GDM1 (cell line): ENCODE results near the gene B3GNT8.
A peak's percentile ranks its signal among the peaks of the same experiment; 100 is the strongest.
"Not testable (repeated sequence)": the region's sequence is repeated elsewhere in the genome, so short reads cannot be mapped to it uniquely, and the experiment has no call there.

Experiments
- DNase-seq: peaks from one replicate; lab custom pipeline; 2025; lab: John Stamatoyannopoulos, UW

Gene B3GNT8

GRCh38 chr19:41435936-41436673 lies 8.9 kb upstream of the B3GNT8 start:
- DNase-seq: no peak

GRCh38 chr19:41435376-41435775 lies 8.2 kb upstream of the B3GNT8 start:
- DNase-seq: not testable (repeated sequence)

- DNase-seq: no peak
These were observed 7.3 kb upstream of the B3GNT8 start for GRCh38 chr19:41434450-41434849.

- no peak for DNase-seq
These were observed 6.0 kb upstream of the B3GNT8 start for GRCh38 chr19:41433171-41433570.

GRCh38 chr19:41431426-41432386 lies 4.5 kb upstream of the B3GNT8 start:
- DNase-seq: peak; percentile 44

- DNase-seq: no peak
These were observed 3.7 kb upstream of the B3GNT8 start for GRCh38 chr19:41430922-41431321.

GRCh38 chr19:41428481-41428859 lies 1.3 kb upstream of the B3GNT8 start:
- no peak for DNase-seq

GRCh38 chr19:41427647-41428480 lies 690 bp upstream of the B3GNT8 start:
- no peak for DNase-seq

- no peak for DNase-seq
These were observed 895 bp downstream of the B3GNT8 start for GRCh38 chr19:41426116-41426841.

GRCh38 chr19:41425174-41426115 lies 1.7 kb downstream of the B3GNT8 start:
- no peak for DNase-seq

- no peak for DNase-seq
These were observed 2.6 kb downstream of the B3GNT8 start for GRCh38 chr19:41424335-41425173.

GRCh38 chr19:41422955-41423354 lies 4.2 kb downstream of the B3GNT8 start:
- no peak for DNase-seq

GRCh38 chr19:41422456-41422855 lies 4.7 kb downstream of the B3GNT8 start:
- no peak for DNase-seq

GRCh38 chr19:41421973-41422372 lies 5.2 kb downstream of the B3GNT8 start:
- DNase-seq: no peak

- no peak for DNase-seq
These were observed 5.9 kb downstream of the B3GNT8 start for GRCh38 chr19:41421314-41421713.

GRCh38 chr19:41420101-41420880 lies 6.9 kb downstream of the B3GNT8 start:
- peak; percentile 65 for DNase-seq

GRCh38 chr19:41416194-41416674 lies 10.9 kb downstream of the B3GNT8 start:
- no peak for DNase-seq

- DNase-seq: no peak
These were observed 12.0 kb downstream of the B3GNT8 start for GRCh38 chr19:41415154-41415571.
